Activated CD4-positive, alpha-beta T cell treated with anti-CD3 and anti-CD28 coated beads for 1 hour (primary cell): ENCODE data around the gene STXBP2.

ENCODE experiments used
- DNase-seq: peaks from one replicate; pipeline ENCODE4 v3.0.0-alpha.2; 2020

The STXBP2 gene

GRCh38 chr19:7681340-7682174 is 44.6 kb downstream of the STXBP2 start:
- peak; percentile 68 for DNase-seq

- no peak for DNase-seq
Measured at GRCh38 chr19:7682175-7682855, 45.4 kb downstream of the STXBP2 start.

GRCh38 chr19:7685546-7686445 is 48.9 kb downstream of the STXBP2 start:
- DNase-seq = no peak

- no peak for DNase-seq
Measured at GRCh38 chr19:7687177-7687576, 50.3 kb downstream of the STXBP2 start.

- no peak for DNase-seq
Measured at GRCh38 chr19:7689165-7689564, 52.3 kb downstream of the STXBP2 start.

GRCh38 chr19:7690779-7691258 is 53.9 kb downstream of the STXBP2 start:
- no peak for DNase-seq

GRCh38 chr19:7691497-7691896 is 54.6 kb downstream of the STXBP2 start:
- no peak for DNase-seq

- no peak for DNase-seq
Measured at GRCh38 chr19:7692417-7693088, 55.6 kb downstream of the STXBP2 start.

- no peak for DNase-seq
Measured at GRCh38 chr19:7694499-7694898, 57.6 kb downstream of the STXBP2 start.
